ENCODE data around the gene LINS1.

LINS1 gene

GRCh38 chr15:100544946-100545345 is 57.0 kb downstream of the LINS1 start:
- DNase-seq = no peak

- DNase-seq = no peak
Measured at GRCh38 chr15:100544338-100544841, 57.6 kb downstream of the LINS1 start.

GRCh38 chr15:100542290-100542689 is 59.7 kb downstream of the LINS1 start:
- DNase-seq = no peak

GRCh38 chr15:100537331-100537730 is 64.7 kb downstream of the LINS1 start:
- no peak for DNase-seq

- no peak for DNase-seq
Measured at GRCh38 chr15:100536733-100537132, 65.3 kb downstream of the LINS1 start.

GRCh38 chr15:100533886-100534285 is 68.1 kb downstream of the LINS1 start:
- no peak for DNase-seq

GRCh38 chr15:100531823-100532327 is 70.1 kb downstream of the LINS1 start:
- DNase-seq = no peak

- no peak for DNase-seq
Measured at GRCh38 chr15:100531204-100531603, 70.8 kb downstream of the LINS1 start.

GRCh38 chr15:100529556-100529955 is 72.4 kb downstream of the LINS1 start:
- no peak for DNase-seq

GRCh38 chr15:100528833-100529428 is 73.1 kb downstream of the LINS1 start, which contains the start of gene CERS3:
Gene CERS3, minus strand, starts transcription at chr15:100528950. Its CDS starts 27,101 bp downstream, at chr15:100501849.
- DNase-seq = no peak

- no peak for DNase-seq
Measured at GRCh38 chr15:100526027-100526481, 75.9 kb downstream of the LINS1 start.

GRCh38 chr15:100525436-100525835 is 76.5 kb downstream of the LINS1 start:
- DNase-seq = no peak

- DNase-seq = no peak
Measured at GRCh38 chr15:100524326-100524725, 77.7 kb downstream of the LINS1 start.

GRCh38 chr15:100521907-100522306 is 80.1 kb downstream of the LINS1 start:
- DNase-seq = no peak

GRCh38 chr15:100520132-100520921 is 81.7 kb downstream of the LINS1 start:
- DNase-seq = no peak

GRCh38 chr15:100517846-100518245 is 84.1 kb downstream of the LINS1 start:
- DNase-seq = no peak
